B cell (primary cell): ENCODE results near the gene TRDN. TPM values are rescaled to one million over a fixed set of nuclear protein-coding genes. Genes with fewer than 3 reads are reported as not detected.

Experiments used
- ATAC-seq: fragments of 200-7000 bp; cut with Tn5 transposase; one replicate; pipeline ENCODE4 v1.10.0; 2021; ENCODE audit warnings: low read depth, mild to moderate bottlenecking, moderate number of reproducible peaks, moderate library complexity
- CTCF ChIA-PET: fragments of 350-600 bp; sonication (Branson Sonifier 250); formaldehyde crosslinking; loops from one replicate; lab custom pipeline; 2021; ENCODE audit warnings: antibody characterized with exemption, inconsistent platforms; lab: Charles Lee
- POLR2A ChIA-PET: fragments of 350-600 bp; sonication (Branson Sonifier 250); formaldehyde crosslinking; loops from one replicate; lab custom pipeline; 2021; ENCODE audit warnings: antibody characterized with exemption; lab: Charles Lee
- DNase-seq: peaks from one replicate; pipeline ENCODE4 v3.0.0; 2013
- H2AFZ ChIP-seq: 2 replicates; pipeline ENCODE4 v1.6.1; 2012; ENCODE audit warnings: mild to moderate bottlenecking, low read depth, low read length; ENCODE audit not compliant: insufficient read depth, poor library complexity, severe bottlenecking
- H3K27ac ChIP-seq, 2 donors: 1 replicate in 1 of 2; 2 replicates in 1 of 2; pipeline ENCODE4 v1.5.1; 2012 to 2013; ENCODE audit warnings: low read length in 2 of 2, mild to moderate bottlenecking in 2 of 2, moderate library complexity in 1 of 2
- H3K27me3 ChIP-seq, 4 experiments: fragments of 200-600 bp in 1 of 4; sonication (generic) in 1 of 4; replicated peaks in 1 of 4; 1 replicate in 2 of 4; 2 replicates in 2 of 4; pipeline versions ENCODE4 v1.6.1 to v1.7.0; 2013 to 2016; ENCODE audit warnings: low read length in 3 of 4, mild to moderate bottlenecking in 2 of 4, mixed read lengths in 1 of 4, moderate library complexity in 1 of 4; ENCODE audit not compliant: insufficient read depth in 4 of 4, control insufficient read depth in 3 of 4; ENCODE audit errors: control extremely low read depth in 1 of 4
- H3K36me3 ChIP-seq, 2 experiments: replicated peaks in 1 of 2; 1 replicate in 1 of 2; 2 replicates in 1 of 2; pipeline versions ENCODE4 v1.6.1 to v1.7.1; 2013; ENCODE audit warnings: low read length in 1 of 2; ENCODE audit not compliant: insufficient read depth in 2 of 2, control insufficient read depth in 1 of 2; ENCODE audit errors: control extremely low read depth in 1 of 2, extremely low read depth in 1 of 2
- H3K4me1 ChIP-seq, 2 donors: fragments of 200-600 bp in 1 of 2; sonication (generic) in 1 of 2; 1 replicate in 1 of 2; 2 replicates in 1 of 2; pipeline versions ENCODE4 v1.5.1 to v1.6.1; 2013 to 2017; ENCODE audit warnings: low read length in 2 of 2; ENCODE audit not compliant: control insufficient read depth in 2 of 2, insufficient read depth in 2 of 2
- H3K4me2 ChIP-seq: replicated peaks from 2 replicates; pipeline ENCODE3; 2012; ENCODE audit warnings: mild to moderate bottlenecking, low read depth, low read length; ENCODE audit not compliant: poor library complexity, severe bottlenecking
- H3K4me3 ChIP-seq, 5 experiments: fragments of 200-600 bp in 1 of 5; sonication (generic) in 1 of 5; 1 replicate in 3 of 5; 2 replicates in 2 of 5; pipeline versions ENCODE4 v1.5.1 to v1.7.0; 2011 to 2016; ENCODE audit warnings: low read length in 4 of 5, mild to moderate bottlenecking in 4 of 5, low read depth in 2 of 5, control low read depth in 1 of 5, moderate library complexity in 1 of 5; ENCODE audit not compliant: insufficient read depth in 1 of 5; ENCODE audit errors: control extremely low read depth in 1 of 5, extremely low read depth in 1 of 5
- H3K79me2 ChIP-seq: fragments of 200-600 bp; sonication (generic); one replicate; pipeline ENCODE4 v1.6.0; 2016; ENCODE audit warnings: low read length; ENCODE audit not compliant: control insufficient read depth, insufficient read depth
- H3K9ac ChIP-seq: fragments of 200-600 bp; sonication (generic); 2 replicates; pipeline ENCODE4 v1.6.1; 2017; ENCODE audit warnings: mild to moderate bottlenecking, low read length, moderate library complexity
- H3K9me3 ChIP-seq, 3 donors: one replicate each; pipeline versions ENCODE4 v1.6.1 to v1.7.1; 2013; ENCODE audit warnings: low read length in 2 of 3; ENCODE audit not compliant: control insufficient read depth in 2 of 3, insufficient read depth in 1 of 3; ENCODE audit errors: control extremely low read depth in 1 of 3
- H4K20me1 ChIP-seq: 2 replicates; pipeline ENCODE4 v1.6.0; 2012; ENCODE audit warnings: mild to moderate bottlenecking, low read length; ENCODE audit not compliant: insufficient read depth, control insufficient read depth, poor library complexity, severe bottlenecking
- H3K27ac Mint-ChIP-seq: one replicate; pipeline ENCODE4 v1.8.0; 2021; ENCODE audit warnings: mixed read lengths
- H3K27me3 Mint-ChIP-seq: one replicate; pipeline ENCODE4 v1.8.0; 2021; ENCODE audit warnings: mixed read lengths
- H3K4me1 Mint-ChIP-seq: one replicate; pipeline ENCODE4 v1.8.0; 2021; ENCODE audit warnings: mixed read lengths
- H3K4me3 Mint-ChIP-seq: one replicate; pipeline ENCODE4 v1.8.0; 2021; ENCODE audit warnings: mixed read lengths
- H3K9me3 Mint-ChIP-seq: one replicate; pipeline ENCODE4 v1.8.0; 2022; ENCODE audit warnings: mixed read lengths; ENCODE audit not compliant: insufficient read depth
- EZH2 ChIP-seq: IDR thresholded peaks from 2 replicates; pipeline ENCODE4 v1.6.1; 2012; ENCODE audit warnings: borderline replicate concordance, low read depth, mild to moderate bottlenecking, moderate library complexity, low read length; ENCODE audit not compliant: insufficient read depth, poor library complexity, severe bottlenecking
- WGBS: methylation state at CpG from one replicate; pipeline ENCODE4 v1.1.5; 2013; ENCODE audit warnings: missing lambda C conversion rate; ENCODE audit not compliant: insufficient coverage; 5-methylcytosine and 5-hydroxymethylcytosine counted together
- intact Hi-C: fragments of 100-400 bp; cut with micrococcal nuclease; formaldehyde crosslinking; loops from one replicate; pipeline ENCODE4 v1.10.0; 2022
- polyA plus RNA-seq: library from polyadenylated mRNA; depleted of rRNA; stranded (reverse); fragments of >200 nt; gene quantifications from 2 replicates; pipeline ENCODE4 v1.2.3, GENCODE V29; 2012
- total RNA-seq, 2 donors: library from RNA; stranded (reverse); fragments of 120-200 nt in 1 of 2; gene quantifications; 1 replicate in 1 of 2; 2 replicates in 1 of 2; pipeline versions ENCODE4 v1.2.3 to v1.2.4, GENCODE V29; 2013 to 2022
- TF ChIP-seq, protein P1 (sequence below): fragments of 200-600 bp; IDR thresholded peaks from one replicate; pipeline ENCODE4 v1.8.0; 2022; ENCODE audit warnings: antibody characterized with exemption, mild to moderate bottlenecking

The TRDN gene
- total and polyA plus RNA-seq, 2 donors (not counting 1 experiment from before 2014, with no cell fraction given): not detected

DNA sequence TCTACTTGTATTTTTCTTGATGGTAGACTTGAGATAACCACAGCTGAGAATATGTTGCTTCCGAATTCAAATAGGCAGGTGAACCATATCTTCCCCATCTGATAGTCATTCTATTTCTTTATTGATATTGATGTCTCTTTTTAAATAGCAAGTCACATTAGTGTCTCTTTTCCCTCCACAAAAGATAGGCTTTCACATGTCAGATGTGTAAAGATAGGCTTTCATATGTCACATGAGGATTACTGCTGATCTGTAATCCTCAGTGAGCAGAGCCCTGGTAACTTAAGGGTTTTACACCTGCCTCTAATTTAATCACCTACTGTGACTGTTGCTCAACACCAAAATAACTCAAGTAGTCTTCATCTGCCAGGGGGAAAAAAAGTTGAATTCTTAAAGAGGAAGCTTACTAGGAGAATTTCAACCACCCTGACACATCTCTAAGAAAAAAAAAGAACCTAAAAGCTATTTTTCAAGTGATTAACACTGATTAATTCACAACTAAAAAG, 45.3 kb upstream of the TRDN start:
- H3K9ac ChIP-seq: no peak overlapping the region
- CTCF ChIA-PET: no interaction called here
- H3K4me3 Mint-ChIP-seq: no peak overlapping the region
- H3K79me2 ChIP-seq: no peaks in the 10 kb centered on the region
- no peak overlapping the region for H3K4me3 ChIP-seq
- H3K27ac ChIP-seq: no peak overlapping the region
- no peaks in the 10 kb centered on the region for H3K27me3 Mint-ChIP-seq
- H3K4me1 ChIP-seq: no peaks in the 10 kb centered on the region
- no peaks in the 10 kb centered on the region for H3K27me3 ChIP-seq
- no peak for DNase-seq
- no peaks in the 10 kb centered on the region for H3K4me1 Mint-ChIP-seq
- POLR2A ChIA-PET: no interaction called here
- no peak overlapping the region for H3K27ac Mint-ChIP-seq
- H4K20me1 ChIP-seq: no peaks in the 10 kb centered on the region
- intact Hi-C loops: no loop called here
- no CpG with 5 or more reads among the region's 1 CpG for WGBS
- H3K36me3 ChIP-seq: no peaks in the 10 kb centered on the region
- H3K9me3 ChIP-seq: no peaks in the 10 kb centered on the region
- ATAC-seq: no peak
- H3K9me3 Mint-ChIP-seq: no peaks in the 10 kb centered on the region
- no peak overlapping the region for H3K4me2 ChIP-seq
- H2AFZ ChIP-seq: no peak overlapping the region
- no peak for TF ChIP-seq EZH2
- TF ChIP-seq, protein P1, sequence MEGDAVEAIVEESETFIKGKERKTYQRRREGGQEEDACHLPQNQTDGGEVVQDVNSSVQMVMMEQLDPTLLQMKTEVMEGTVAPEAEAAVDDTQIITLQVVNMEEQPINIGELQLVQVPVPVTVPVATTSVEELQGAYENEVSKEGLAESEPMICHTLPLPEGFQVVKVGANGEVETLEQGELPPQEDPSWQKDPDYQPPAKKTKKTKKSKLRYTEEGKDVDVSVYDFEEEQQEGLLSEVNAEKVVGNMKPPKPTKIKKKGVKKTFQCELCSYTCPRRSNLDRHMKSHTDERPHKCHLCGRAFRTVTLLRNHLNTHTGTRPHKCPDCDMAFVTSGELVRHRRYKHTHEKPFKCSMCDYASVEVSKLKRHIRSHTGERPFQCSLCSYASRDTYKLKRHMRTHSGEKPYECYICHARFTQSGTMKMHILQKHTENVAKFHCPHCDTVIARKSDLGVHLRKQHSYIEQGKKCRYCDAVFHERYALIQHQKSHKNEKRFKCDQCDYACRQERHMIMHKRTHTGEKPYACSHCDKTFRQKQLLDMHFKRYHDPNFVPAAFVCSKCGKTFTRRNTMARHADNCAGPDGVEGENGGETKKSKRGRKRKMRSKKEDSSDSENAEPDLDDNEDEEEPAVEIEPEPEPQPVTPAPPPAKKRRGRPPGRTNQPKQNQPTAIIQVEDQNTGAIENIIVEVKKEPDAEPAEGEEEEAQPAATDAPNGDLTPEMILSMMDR: no peak

DNA sequence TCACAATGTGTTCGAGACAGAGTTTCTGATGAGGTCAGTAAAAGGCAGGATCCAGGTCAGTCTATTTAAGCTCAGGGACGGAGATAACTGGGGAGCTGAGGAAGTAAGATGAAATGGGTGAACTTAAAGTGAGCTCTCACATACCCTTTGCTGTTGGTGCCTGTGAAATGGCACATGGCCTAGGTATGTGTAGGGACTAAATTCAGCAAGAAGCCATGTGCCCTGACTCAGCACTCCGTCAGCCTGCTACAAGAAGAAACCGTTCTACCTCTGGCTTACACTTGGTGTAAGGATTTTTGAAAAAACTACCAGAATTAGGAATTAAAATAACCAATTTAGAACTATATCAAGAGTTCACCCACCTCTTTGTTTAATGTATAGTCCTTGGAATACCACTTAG, 41.1 kb upstream of the TRDN start:
- ChIA-PET POLR2A (no interaction called here), CTCF (no interaction called here)
- TF ChIP-seq, protein P1: no peak
- no peak for TF ChIP-seq EZH2
- H3K9me3 ChIP-seq: peaks cover 0 to 6% (median 0%) of the 10 kb centered on the region in 3 donors
- intact Hi-C loops: no loop called here
- H3K9ac ChIP-seq: no peak overlapping the region
- H3K4me3 Mint-ChIP-seq: no peak overlapping the region
- H3K27ac ChIP-seq: no peak overlapping the region
- no peak overlapping the region for H3K4me3 ChIP-seq
- H3K79me2 ChIP-seq: no peaks in the 10 kb centered on the region
- peaks cover 12% of the 10 kb centered on the region for H3K9me3 Mint-ChIP-seq
- no peaks in the 10 kb centered on the region for H3K4me1 ChIP-seq
- H3K4me1 Mint-ChIP-seq: no peaks in the 10 kb centered on the region
- no peaks in the 10 kb centered on the region for H3K27me3 ChIP-seq
- ATAC-seq (no peak), DNase-seq (no peak)
- no peaks in the 10 kb centered on the region for H4K20me1 ChIP-seq
- no peak overlapping the region for H3K4me2 ChIP-seq
- H3K27me3 Mint-ChIP-seq: no peaks in the 10 kb centered on the region
- H2AFZ ChIP-seq: no peak overlapping the region
- 86% methylated on average over 1 of the region's 4 CpGs for WGBS
- no peak overlapping the region for H3K27ac Mint-ChIP-seq
- no peaks in the 10 kb centered on the region for H3K36me3 ChIP-seq
